Fibroblast of mammary gland (primary cell): ENCODE results near the gene SLC35G6.

ENCODE experiments used
- DNase-seq: peaks from one replicate; pipeline ENCODE4 v3.0.0-alpha.2; 2010; ENCODE audit warnings: low read depth
- H3K4me3 ChIP-seq: 2 replicates; pipeline ENCODE4 v1.5.1; 2011; ENCODE audit warnings: low read depth, mild to moderate bottlenecking, low read length, moderate library complexity; ENCODE audit not compliant: control insufficient read depth
- CTCF ChIP-seq: conservative IDR thresholded peaks from 2 replicates; pipeline ENCODE4 v1.5.1; 2011; ENCODE audit warnings: low read depth, low read length, inconsistent platforms; ENCODE audit not compliant: control insufficient read depth, insufficient read depth

SLC35G6 gene

DNA sequence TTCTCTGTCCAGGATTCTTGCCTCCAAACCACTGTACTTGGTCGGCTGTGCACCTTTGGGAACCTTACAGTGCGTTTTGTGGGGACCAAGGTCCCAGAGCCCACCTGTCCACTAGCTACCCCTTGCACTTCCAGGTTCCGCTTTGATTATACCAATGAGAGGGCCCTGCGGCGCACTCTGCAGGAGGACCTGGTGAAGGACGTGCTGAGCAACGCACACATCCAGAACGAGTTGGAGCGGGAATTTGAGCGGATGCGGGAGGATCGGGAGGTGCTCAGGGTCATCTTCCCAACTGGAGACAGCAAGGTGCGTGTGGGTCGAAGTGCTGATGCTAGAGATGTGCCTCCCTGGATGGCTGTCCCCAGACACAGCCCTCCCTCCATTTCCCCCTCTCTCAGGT lies 21.7 kb downstream of the SLC35G6 start:
- no peak overlapping the region for H3K4me3 ChIP-seq
- TF ChIP-seq CTCF, result peak; percentile 27
- no peak for DNase-seq

DNA sequence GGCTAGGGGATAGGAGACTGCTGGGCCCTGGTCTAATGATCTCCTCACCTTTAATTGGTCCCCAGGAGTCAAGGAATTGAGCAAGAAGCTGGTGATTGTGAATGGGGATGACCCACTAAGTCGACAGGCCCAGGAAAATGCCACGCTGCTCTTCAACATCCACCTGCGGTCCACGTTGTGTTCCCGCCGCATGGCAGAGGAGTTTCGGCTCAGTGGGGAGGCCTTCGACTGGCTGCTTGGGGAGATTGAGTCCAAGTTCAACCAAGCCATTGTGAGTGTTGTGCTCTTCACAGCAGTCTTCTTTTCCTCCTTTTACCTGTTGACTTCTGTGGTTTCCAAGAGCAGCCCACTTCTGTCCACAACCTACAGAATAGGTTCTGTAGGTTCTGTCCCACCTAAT lies 22.3 kb downstream of the SLC35G6 start:
- no peak overlapping the region for H3K4me3 ChIP-seq
- TF ChIP-seq CTCF, result no peak
- DNase-seq, result no peak

DNA sequence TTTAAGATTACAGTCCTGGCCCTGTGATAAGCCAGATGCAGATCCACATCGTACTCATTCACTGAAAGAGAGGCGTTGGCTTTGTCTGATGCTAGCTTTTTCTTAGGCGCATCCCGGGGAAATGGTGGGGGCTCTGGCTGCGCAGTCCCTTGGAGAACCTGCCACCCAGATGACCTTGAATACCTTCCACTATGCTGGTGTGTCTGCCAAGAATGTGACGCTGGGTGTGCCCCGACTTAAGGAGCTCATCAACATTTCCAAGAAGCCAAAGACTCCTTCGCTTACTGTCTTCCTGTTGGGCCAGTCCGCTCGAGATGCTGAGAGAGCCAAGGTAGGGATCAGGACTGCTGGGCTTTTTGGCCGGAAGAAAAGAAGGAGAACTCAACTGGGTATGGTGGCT lies 26.9 kb downstream of the SLC35G6 start:
- no peak for TF ChIP-seq CTCF
- DNase-seq, result no peak

GRCh38 chr17:7508846-7509245 lies 27.6 kb downstream of the SLC35G6 start:
- H3K4me3 ChIP-seq, result no peak overlapping the region
- no peak for TF ChIP-seq CTCF
- no peak for DNase-seq

More for the DNA sequence above, 26.9 kb downstream of the SLC35G6 start:
- no peak overlapping the region for H3K4me3 ChIP-seq

GRCh38 chr17:7509937-7510336 lies 28.7 kb downstream of the SLC35G6 start:
- H3K4me3 ChIP-seq, result no peak overlapping the region
- TF ChIP-seq CTCF, result no peak

GRCh38 chr17:7511108-7511507 lies 29.9 kb downstream of the SLC35G6 start:
- DNase-seq, result peak; percentile 67
- no peak for TF ChIP-seq CTCF

More at GRCh38 chr17:7509937-7510336, 28.7 kb downstream of the SLC35G6 start:
- DNase-seq, result no peak

DNA sequence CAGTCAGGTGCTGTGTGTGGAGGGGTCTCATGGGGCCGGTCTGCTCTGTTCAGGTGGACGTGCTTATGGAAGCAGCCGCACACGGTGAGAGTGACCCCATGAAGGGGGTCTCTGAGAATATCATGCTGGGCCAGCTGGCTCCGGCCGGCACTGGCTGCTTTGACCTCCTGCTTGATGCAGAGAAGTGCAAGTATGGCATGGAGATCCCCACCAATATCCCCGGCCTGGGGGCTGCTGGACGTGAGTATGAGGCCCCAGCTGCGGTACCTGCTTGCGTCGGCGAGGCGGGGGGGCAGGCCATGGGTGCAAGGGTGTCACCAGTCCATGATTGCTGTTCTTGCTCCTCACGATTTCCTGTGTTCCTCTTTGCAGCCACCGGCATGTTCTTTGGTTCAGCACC lies 30.9 kb downstream of the SLC35G6 start:
- DNase-seq, result no peak
- no peak for TF ChIP-seq CTCF
- H3K4me3 ChIP-seq, result no peak overlapping the region

More at GRCh38 chr17:7511108-7511507, 29.9 kb downstream of the SLC35G6 start:
- H3K4me3 ChIP-seq, result no peak overlapping the region
